RPMI8226 (cell line): ENCODE data around the gene RHO.
"Not testable (repeated sequence)": the region's sequence is repeated elsewhere in the genome, so short reads cannot be mapped to it uniquely, and the experiment has no call there.

Experiments used
- DNase-seq: peaks from one replicate; pipeline ENCODE4 v3.0.0-alpha.2; 2015

RHO gene

GRCh38 chr3:129522953-129523352 lies 5.5 kb upstream of the RHO start:
- DNase-seq, result no peak

- DNase-seq, result no peak
Observed at GRCh38 chr3:129524081-129524480, 4.4 kb upstream of the RHO start.

- no peak for DNase-seq
Observed at GRCh38 chr3:129525341-129525968, 3.0 kb upstream of the RHO start.

GRCh38 chr3:129526121-129526900 lies 2.1 kb upstream of the RHO start:
- peak; percentile 65 for DNase-seq

GRCh38 chr3:129527262-129527661 lies 1.2 kb upstream of the RHO start:
- DNase-seq, result no peak

GRCh38 chr3:129529436-129530210 lies 1.2 kb downstream of the RHO start:
- DNase-seq, result peak; percentile 34

- no peak for DNase-seq
Observed at GRCh38 chr3:129530251-129530791, 1.9 kb downstream of the RHO start.

- no peak for DNase-seq
Observed at GRCh38 chr3:129530821-129531220, 2.4 kb downstream of the RHO start.

GRCh38 chr3:129531699-129532098 lies 3.3 kb downstream of the RHO start:
- DNase-seq, result no peak

GRCh38 chr3:129532261-129532660 lies 3.8 kb downstream of the RHO start:
- no peak for DNase-seq

GRCh38 chr3:129533406-129533805 lies 5.0 kb downstream of the RHO start:
- DNase-seq, result no peak

- DNase-seq, result no peak
Observed at GRCh38 chr3:129534428-129535027, 6.1 kb downstream of the RHO start.

GRCh38 chr3:129535075-129535474 lies 6.6 kb downstream of the RHO start:
- DNase-seq, result no peak

GRCh38 chr3:129536374-129536667 lies 7.9 kb downstream of the RHO start:
- peak; percentile 49 for DNase-seq

GRCh38 chr3:129536804-129537203 lies 8.4 kb downstream of the RHO start:
- DNase-seq, result no peak

GRCh38 chr3:129539206-129539605 lies 10.8 kb downstream of the RHO start:
- no peak for DNase-seq

- DNase-seq, result no peak
Observed at GRCh38 chr3:129540776-129541516, 12.5 kb downstream of the RHO start.

- no peak for DNase-seq
Observed at GRCh38 chr3:129542747-129543146, 14.3 kb downstream of the RHO start.

GRCh38 chr3:129543156-129543790 lies 14.8 kb downstream of the RHO start, which contains the start of gene H1-8:
H1-8 (plus strand) TSS chr3:129543175; CDS start chr3:129543219, 44 bp downstream.
- no peak for DNase-seq

- DNase-seq, result no peak
Observed at GRCh38 chr3:129543999-129544398, 15.6 kb downstream of the RHO start.

- DNase-seq, result not testable (repeated sequence)
Observed at GRCh38 chr3:129545951-129546350, 17.5 kb downstream of the RHO start.

GRCh38 chr3:129547241-129547640 lies 18.8 kb downstream of the RHO start:
- no peak for DNase-seq
